ENCODE results near the gene ALG2.
"Not testable (repeated sequence)": the region's sequence is repeated elsewhere in the genome, so short reads cannot be mapped to it uniquely, and the experiment has no call there.

Gene ALG2

GRCh38 chr9:99241106-99241505, 19.4 kb upstream of the ALG2 start:
- no peak overlapping the region for H3K4me3 ChIP-seq (ENCODE audit: low read length)
- DNase-seq (ENCODE audit: low read depth, low spot score) = no peak

GRCh38 chr9:99239341-99240060, 17.8 kb upstream of the ALG2 start:
- DNase-seq (ENCODE audit: low read depth, low spot score) = no peak
- no peak overlapping the region for H3K4me3 ChIP-seq (ENCODE audit: low read length)

GRCh38 chr9:99238331-99238730, 16.6 kb upstream of the ALG2 start:
- H3K4me3 ChIP-seq (ENCODE audit: low read length) = no peak overlapping the region
- no peak for DNase-seq (ENCODE audit: low read depth, low spot score)

- DNase-seq (ENCODE audit: low read depth, low spot score); H3K4me3 ChIP-seq (ENCODE audit: low read length): not testable (repeated sequence)
These were observed 16.1 kb upstream of the ALG2 start for GRCh38 chr9:99237849-99238248.

- DNase-seq (ENCODE audit: low read depth, low spot score) = no peak
- no peak overlapping the region for H3K4me3 ChIP-seq (ENCODE audit: low read length)
These were observed 15.6 kb upstream of the ALG2 start for GRCh38 chr9:99237356-99237755.

GRCh38 chr9:99235926-99236634, 14.3 kb upstream of the ALG2 start:
- peak; percentile 80 for DNase-seq (ENCODE audit: low read depth, low spot score)
- H3K4me3 ChIP-seq (ENCODE audit: low read length) = no peak overlapping the region

GRCh38 chr9:99235069-99235468, 13.3 kb upstream of the ALG2 start:
- no peak for DNase-seq (ENCODE audit: low read depth, low spot score)
- H3K4me3 ChIP-seq (ENCODE audit: low read length) = no peak overlapping the region

- no peak for DNase-seq (ENCODE audit: low read depth, low spot score)
- H3K4me3 ChIP-seq (ENCODE audit: low read length) = no peak overlapping the region
These were observed 12.9 kb upstream of the ALG2 start for GRCh38 chr9:99234618-99235017.

GRCh38 chr9:99231711-99232110, 10.0 kb upstream of the ALG2 start:
- H3K4me3 ChIP-seq (ENCODE audit: low read length) = no peak overlapping the region
- no peak for DNase-seq (ENCODE audit: low read depth, low spot score)

GRCh38 chr9:99230206-99230605, 8.5 kb upstream of the ALG2 start:
- no peak overlapping the region for H3K4me3 ChIP-seq (ENCODE audit: low read length)
- DNase-seq (ENCODE audit: low read depth, low spot score) = no peak

- no peak for DNase-seq (ENCODE audit: low read depth, low spot score)
- no peak overlapping the region for H3K4me3 ChIP-seq (ENCODE audit: low read length)
These were observed 4.3 kb upstream of the ALG2 start for GRCh38 chr9:99226054-99226453.

GRCh38 chr9:99224445-99224844, 2.7 kb upstream of the ALG2 start:
- no peak overlapping the region for H3K4me3 ChIP-seq (ENCODE audit: low read length)
- no peak for DNase-seq (ENCODE audit: low read depth, low spot score)

- no peak for DNase-seq (ENCODE audit: low read depth, low spot score)
- H3K4me3 ChIP-seq (ENCODE audit: low read length) = peak overlapping the region; percentile 89
These were observed 901 bp upstream of the ALG2 start for GRCh38 chr9:99222416-99223270.

- no peak for DNase-seq (ENCODE audit: low read depth, low spot score)
- peak overlapping the region; percentile 89 for H3K4me3 ChIP-seq (ENCODE audit: low read length)
These were observed 499 bp downstream of the ALG2 start for GRCh38 chr9:99221266-99221620.

- no peak overlapping the region for H3K4me3 ChIP-seq (ENCODE audit: low read length)
- no peak for DNase-seq (ENCODE audit: low read depth, low spot score)
These were observed 1.7 kb downstream of the ALG2 start for GRCh38 chr9:99220011-99220410.

- no peak overlapping the region for H3K4me3 ChIP-seq (ENCODE audit: low read length)
- DNase-seq (ENCODE audit: low read depth, low spot score) = no peak
These were observed 5.7 kb downstream of the ALG2 start for GRCh38 chr9:99216073-99216472.

- DNase-seq (ENCODE audit: low read depth, low spot score) = no peak
- no peak overlapping the region for H3K4me3 ChIP-seq (ENCODE audit: low read length)
These were observed 8.5 kb downstream of the ALG2 start for GRCh38 chr9:99213197-99213596.

GRCh38 chr9:99211746-99212145, 10.0 kb downstream of the ALG2 start:
- H3K4me3 ChIP-seq (ENCODE audit: low read length) = no peak overlapping the region
- DNase-seq (ENCODE audit: low read depth, low spot score) = no peak

GRCh38 chr9:99210572-99210971, 11.2 kb downstream of the ALG2 start:
- DNase-seq (ENCODE audit: low read depth, low spot score) = no peak
- no peak overlapping the region for H3K4me3 ChIP-seq (ENCODE audit: low read length)

GRCh38 chr9:99201603-99202002, 20.1 kb downstream of the ALG2 start:
- DNase-seq (ENCODE audit: low read depth, low spot score) = no peak

More at GRCh38 chr9:99201603-99202002, 20.1 kb downstream of the ALG2 start:
- H3K4me3 ChIP-seq (ENCODE audit: low read length) = no peak overlapping the region

Data from Jurkat, Clone E6-1 (cell line).